Effector memory CD4-positive, alpha-beta T cell (primary cell): ENCODE measurements around the gene PDLIM4.
A peak's percentile ranks its signal among the peaks of the same experiment; 100 is the strongest.

Experiments used
- DNase-seq, 3 donors: peaks; one replicate each; pipeline ENCODE4 v3.0.0-alpha.2; 2020
- H3K27ac ChIP-seq: 2 replicates; pipeline ENCODE4 v1.7.0; 2013; ENCODE audit warnings: mild to moderate bottlenecking, low read length, moderate library complexity; ENCODE audit not compliant: insufficient read depth, poor library complexity, severe bottlenecking
- H3K27me3 ChIP-seq: replicated peaks from 2 replicates; pipeline ENCODE4 v1.7.0; 2013; ENCODE audit warnings: mild to moderate bottlenecking, low read length; ENCODE audit not compliant: insufficient read depth, control insufficient read depth, poor library complexity, severe bottlenecking
- H3K36me3 ChIP-seq: 2 replicates; pipeline ENCODE4 v1.7.0; 2013; ENCODE audit warnings: mild to moderate bottlenecking, low read length, moderate library complexity; ENCODE audit not compliant: control insufficient read depth, insufficient read depth
- H3K4me1 ChIP-seq: 2 replicates; pipeline ENCODE4 v1.7.0; 2013; ENCODE audit warnings: low read length, mild to moderate bottlenecking; ENCODE audit not compliant: control insufficient read depth, insufficient read depth, poor library complexity, severe bottlenecking
- H3K4me3 ChIP-seq: 2 replicates; pipeline ENCODE4 v1.7.0; 2013; ENCODE audit warnings: low read length, low read depth, mild to moderate bottlenecking; ENCODE audit not compliant: insufficient read depth, poor library complexity, severe bottlenecking
- H3K9me3 ChIP-seq: 2 replicates; pipeline ENCODE4 v1.7.0; 2013; ENCODE audit warnings: mild to moderate bottlenecking, low read length, moderate library complexity; ENCODE audit not compliant: control insufficient read depth

Gene PDLIM4

DNA sequence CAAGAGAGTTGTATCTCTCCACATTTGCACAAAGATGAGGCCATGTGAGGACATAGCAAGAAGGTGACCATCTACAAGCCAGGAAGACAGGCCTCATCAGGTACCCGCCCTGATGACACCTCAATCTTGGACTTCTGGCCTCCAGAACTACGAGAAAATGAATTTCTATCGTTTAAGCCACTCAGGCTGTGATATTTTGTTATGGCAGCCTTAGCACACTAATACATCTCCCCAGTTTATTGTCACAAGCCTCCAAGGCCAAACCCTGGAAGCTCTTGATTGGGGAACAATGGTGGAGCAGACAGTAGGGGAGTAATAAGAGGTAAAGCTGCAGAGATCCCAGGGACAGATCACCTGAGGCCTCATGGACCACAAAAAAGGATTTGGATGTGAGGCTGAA is 22.2 kb upstream of the PDLIM4 start:
- no peaks in the 10 kb centered on the region for H3K27me3 ChIP-seq
- no peaks in the 10 kb centered on the region for H3K36me3 ChIP-seq
- no peaks in the 10 kb centered on the region for H3K9me3 ChIP-seq
- H3K4me3 ChIP-seq, result no peak overlapping the region
- DNase-seq, result no peak
- H3K4me1 ChIP-seq, result no peaks in the 10 kb centered on the region
- no peak overlapping the region for H3K27ac ChIP-seq

DNA sequence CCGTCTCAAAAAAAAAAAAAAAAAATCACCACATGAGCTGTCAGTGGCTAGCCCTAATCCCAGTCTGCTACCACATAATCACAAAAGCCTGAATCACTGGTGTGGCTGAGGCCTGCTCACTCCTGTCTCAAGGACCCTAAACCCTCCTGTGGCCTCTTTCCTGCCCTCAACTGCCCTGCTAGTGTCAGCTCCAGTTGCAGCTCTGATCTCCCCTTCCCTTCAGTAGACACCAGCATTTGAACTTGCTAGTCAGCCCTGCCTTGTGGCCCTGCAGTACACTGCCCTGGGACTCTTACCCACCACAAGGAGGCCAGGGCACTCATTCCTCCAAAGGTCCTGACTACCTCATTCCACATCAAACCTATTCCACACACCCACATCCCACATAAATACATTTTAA is 20.4 kb upstream of the PDLIM4 start:
- no peak for DNase-seq
- Histone ChIP-seq H3K27ac (no peak overlapping the region), H3K4me1 (no peaks in the 10 kb centered on the region), H3K9me3 (no peaks in the 10 kb centered on the region), H3K27me3 (no peaks in the 10 kb centered on the region), H3K4me3 (no peak overlapping the region), H3K36me3 (no peaks in the 10 kb centered on the region)

- Histone ChIP-seq H3K36me3 (no peaks in the 10 kb centered on the region), H3K4me3 (no peak overlapping the region), H3K4me1 (no peaks in the 10 kb centered on the region), H3K9me3 (no peaks in the 10 kb centered on the region), H3K27ac (no peak overlapping the region), H3K27me3 (no peaks in the 10 kb centered on the region)
- no peak for DNase-seq
Observed at GRCh38 chr5:132237670-132238069, 19.8 kb upstream of the PDLIM4 start.

- no peaks in the 10 kb centered on the region for H3K36me3 ChIP-seq
- H3K27ac ChIP-seq, result no peak overlapping the region
Observed at GRCh38 chr5:132238169-132238744, 19.2 kb upstream of the PDLIM4 start.

DNA sequence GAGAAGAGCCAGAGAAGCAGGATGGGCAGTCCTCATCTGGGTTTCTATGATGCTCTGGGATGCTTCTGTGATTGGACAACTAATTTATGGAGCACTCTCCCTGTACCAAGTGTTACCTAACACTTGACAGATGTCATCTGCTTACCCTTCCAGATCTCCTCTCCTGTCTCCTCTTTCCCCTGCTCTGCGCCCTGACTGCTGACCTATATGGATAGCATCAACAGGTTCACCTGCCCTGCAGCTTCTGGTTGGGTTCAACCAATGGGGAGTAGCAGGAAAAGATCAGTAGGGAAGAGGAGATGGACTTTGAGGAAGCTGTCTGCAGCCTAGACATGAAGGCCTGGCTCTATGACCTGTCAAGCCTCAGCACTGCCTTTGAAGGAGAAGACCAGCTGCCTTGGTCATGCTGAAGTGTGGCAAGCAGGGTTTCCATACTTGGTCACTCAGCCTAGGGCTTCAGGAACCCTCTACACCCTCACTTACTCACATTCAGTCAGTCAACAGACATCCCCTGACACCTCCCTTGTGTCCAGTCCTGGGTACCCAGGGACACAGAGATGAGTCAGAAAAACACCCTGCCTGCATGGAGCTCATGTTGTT is 18.5 kb upstream of the PDLIM4 start:
- Histone ChIP-seq H3K9me3 (no peaks in the 10 kb centered on the region), H3K36me3 (no peaks in the 10 kb centered on the region), H3K27me3 (no peaks in the 10 kb centered on the region), H3K4me3 (no peak overlapping the region), H3K27ac (no peak overlapping the region), H3K4me1 (no peaks in the 10 kb centered on the region)
- DNase-seq, result no peak

More at GRCh38 chr5:132238169-132238744, 19.2 kb upstream of the PDLIM4 start:
- peak; percentile 22 to 43 (median 32) for DNase-seq
- Histone ChIP-seq H3K27me3 (no peaks in the 10 kb centered on the region), H3K9me3 (no peaks in the 10 kb centered on the region), H3K4me1 (no peaks in the 10 kb centered on the region), H3K4me3 (no peak overlapping the region)

GRCh38 chr5:132239776-132240175 is 17.7 kb upstream of the PDLIM4 start:
- H3K36me3 ChIP-seq, result no peaks in the 10 kb centered on the region
- H3K27ac ChIP-seq, result no peak overlapping the region
- H3K9me3 ChIP-seq, result no peaks in the 10 kb centered on the region
- H3K27me3 ChIP-seq, result no peaks in the 10 kb centered on the region
- no peaks in the 10 kb centered on the region for H3K4me1 ChIP-seq
- no peak overlapping the region for H3K4me3 ChIP-seq
- DNase-seq, result no peak

DNA sequence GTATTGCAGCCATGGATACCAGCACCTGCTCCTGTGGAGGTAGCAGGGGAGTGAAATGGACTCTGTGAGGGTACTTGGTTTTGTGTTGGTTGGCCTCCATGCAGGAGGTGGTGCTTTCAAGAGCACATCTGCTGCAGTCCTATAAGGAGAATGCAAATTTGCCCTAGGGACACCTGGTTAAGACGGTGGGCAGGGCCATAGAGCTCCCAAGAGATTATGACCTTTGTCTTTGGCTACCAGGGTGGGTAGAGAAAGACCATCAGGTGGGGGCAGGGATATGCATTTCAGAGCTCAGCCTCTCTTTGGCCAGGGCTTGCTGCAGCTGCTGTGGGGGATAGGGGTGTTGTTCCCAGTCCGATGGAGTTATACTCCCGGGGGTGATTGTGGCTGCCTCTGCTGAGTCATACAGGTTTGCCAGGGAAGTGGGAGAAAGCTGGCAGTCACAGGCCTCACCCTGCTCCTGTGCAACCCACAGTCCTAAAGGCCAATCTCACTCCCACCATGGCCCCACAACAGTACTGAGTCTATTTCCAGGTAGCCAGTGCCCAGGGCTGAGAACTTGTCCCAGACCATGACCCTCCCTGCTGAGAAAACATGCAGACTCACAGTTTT is 14.0 kb upstream of the PDLIM4 start:
- no peaks in the 10 kb centered on the region for H3K36me3 ChIP-seq
- H3K27me3 ChIP-seq, result no peaks in the 10 kb centered on the region
- DNase-seq, result no peak
- H3K4me1 ChIP-seq, result no peaks in the 10 kb centered on the region
- no peak overlapping the region for H3K4me3 ChIP-seq
- no peaks in the 10 kb centered on the region for H3K9me3 ChIP-seq
- H3K27ac ChIP-seq, result no peak overlapping the region

DNA sequence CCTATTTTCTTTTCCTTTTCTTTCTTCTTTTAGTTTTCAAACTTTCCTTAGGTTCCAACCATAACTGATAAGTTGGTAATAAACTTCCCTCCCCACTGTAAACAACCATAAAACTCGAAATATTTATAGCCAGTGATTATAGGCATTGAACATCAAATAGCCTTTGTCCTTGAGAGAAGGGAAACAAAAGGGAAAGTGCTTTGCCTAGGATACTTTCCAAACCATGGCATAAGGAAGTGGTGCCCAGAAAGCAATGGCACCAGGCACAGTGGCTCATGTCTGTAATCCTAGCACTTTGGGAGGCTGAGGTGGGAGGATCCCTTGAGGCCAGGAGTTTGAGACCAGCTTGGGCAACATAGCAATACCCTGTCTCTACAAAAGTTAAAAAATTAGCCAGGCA is 11.9 kb upstream of the PDLIM4 start:
- DNase-seq, result no peak
- H3K27ac ChIP-seq, result no peak overlapping the region
- H3K4me3 ChIP-seq, result no peak overlapping the region
- no peaks in the 10 kb centered on the region for H3K9me3 ChIP-seq
- no peaks in the 10 kb centered on the region for H3K36me3 ChIP-seq
- H3K27me3 ChIP-seq, result no peaks in the 10 kb centered on the region
- no peaks in the 10 kb centered on the region for H3K4me1 ChIP-seq

DNA sequence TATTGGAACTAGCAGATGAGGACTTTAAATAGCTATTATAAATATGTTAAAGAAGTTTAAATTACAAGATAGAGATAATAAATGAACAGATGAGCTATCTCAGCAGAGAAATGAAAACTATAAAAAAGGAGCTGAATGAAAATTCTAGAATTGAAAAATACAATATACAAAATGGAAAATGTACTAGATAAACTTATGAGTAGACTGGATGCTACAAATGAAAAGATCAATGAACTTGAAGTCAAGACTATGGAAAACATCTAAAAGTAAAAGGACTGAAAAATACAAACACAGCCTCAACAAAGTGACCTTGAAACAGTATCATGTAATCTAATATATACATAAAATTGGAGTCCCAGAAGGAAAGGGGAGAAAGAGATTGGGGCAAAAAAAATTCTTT is 10.7 kb upstream of the PDLIM4 start:
- H3K27ac ChIP-seq, result no peak overlapping the region
- DNase-seq, result no peak
- no peaks in the 10 kb centered on the region for H3K27me3 ChIP-seq
- H3K4me3 ChIP-seq, result no peak overlapping the region
- no peaks in the 10 kb centered on the region for H3K36me3 ChIP-seq
- no peaks in the 10 kb centered on the region for H3K4me1 ChIP-seq
- H3K9me3 ChIP-seq, result no peaks in the 10 kb centered on the region

DNA sequence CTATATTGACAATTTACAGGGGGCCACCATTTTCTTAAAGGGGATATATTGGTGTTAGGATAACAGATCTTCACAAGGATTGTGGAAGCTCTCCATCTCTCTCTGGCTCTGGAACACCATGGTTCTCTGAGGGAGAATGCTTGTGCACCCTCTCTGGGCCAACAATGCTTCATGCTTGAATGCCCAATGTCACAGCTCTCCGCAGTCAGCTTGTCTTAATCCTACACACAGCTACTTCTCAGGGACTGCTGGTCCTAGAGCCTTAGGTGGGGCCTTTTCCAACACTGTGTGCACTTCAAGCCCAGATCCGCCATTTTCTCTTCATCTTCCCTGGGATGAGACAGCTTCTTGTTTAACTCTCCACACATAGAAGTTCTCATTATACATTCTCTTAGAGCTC is 6.9 kb upstream of the PDLIM4 start:
- Histone ChIP-seq H3K27ac (no peak overlapping the region), H3K4me3 (no peak overlapping the region), H3K36me3 (no peaks in the 10 kb centered on the region), H3K4me1 (no peaks in the 10 kb centered on the region), H3K9me3 (no peaks in the 10 kb centered on the region), H3K27me3 (no peaks in the 10 kb centered on the region)
- no peak for DNase-seq
